Stimulated activated CD4-positive, alpha-beta T cell treated with anti-CD3 and anti-CD28 coated beads, TNF-alpha, amount 100 ng/mL, for 48 hours (primary cell): ENCODE data around the gene TRABD2B.
"Not testable (repeated sequence)": the region's sequence is repeated elsewhere in the genome, so short reads cannot be mapped to it uniquely, and the experiment has no call there.

ENCODE experiments used
- DNase-seq, 3 donors: peaks; one replicate each; pipeline ENCODE4 v3.0.0-alpha.2; 2020; ENCODE audit warnings: low read depth in 3 of 3

The TRABD2B gene

DNA sequence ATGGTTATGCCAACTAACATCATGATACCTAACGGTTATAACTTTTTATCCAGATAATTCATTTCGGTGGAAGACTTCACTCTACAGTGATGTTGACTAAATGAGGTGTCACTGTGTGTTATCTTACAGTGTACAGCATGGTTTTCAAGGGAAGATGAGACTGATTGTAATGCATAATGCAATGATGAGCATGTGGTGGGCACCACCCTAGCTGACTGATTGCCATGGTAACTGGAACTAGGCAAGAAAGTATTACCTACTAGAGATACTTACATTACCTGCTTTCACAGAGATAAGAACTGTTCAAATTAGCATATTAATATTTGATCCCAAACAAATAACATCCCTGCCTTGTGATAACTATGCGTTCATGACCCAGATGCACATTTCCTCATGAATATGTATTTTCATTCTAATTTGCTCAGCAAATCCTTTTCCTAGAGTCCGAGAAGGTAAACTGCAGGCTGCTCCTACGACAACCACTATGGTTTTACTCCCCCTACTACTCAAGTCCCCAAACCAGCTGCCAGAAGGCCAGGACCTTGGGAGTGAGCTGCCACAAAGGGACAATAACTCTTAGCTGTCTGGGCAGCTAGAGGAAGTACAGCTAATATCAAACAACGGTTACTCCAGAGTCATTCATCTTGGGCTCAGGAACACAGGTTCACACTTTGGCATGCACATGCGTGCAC lies 29.2 kb downstream of the TRABD2B start:
- DNase-seq, result no peak

DNA sequence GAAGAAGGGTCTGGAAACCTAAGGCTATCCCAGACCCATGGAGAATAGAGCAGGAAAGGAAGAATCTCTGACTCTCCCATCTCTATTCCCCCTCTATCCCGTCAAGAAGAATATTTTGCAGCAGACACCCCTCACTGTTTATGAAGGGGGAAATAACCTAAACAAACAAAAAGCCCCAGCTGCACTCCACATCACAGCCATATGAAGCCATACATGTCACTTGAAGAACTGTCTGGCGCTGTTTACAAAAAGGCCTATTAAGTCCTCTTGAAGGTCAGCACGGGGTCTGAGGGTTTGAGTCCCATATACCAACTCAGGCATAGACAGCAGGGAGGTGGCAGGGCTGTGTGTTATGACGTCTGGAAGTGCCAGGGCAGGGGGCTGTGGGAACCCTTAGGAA lies 31.4 kb downstream of the TRABD2B start:
- DNase-seq, result no peak

DNA sequence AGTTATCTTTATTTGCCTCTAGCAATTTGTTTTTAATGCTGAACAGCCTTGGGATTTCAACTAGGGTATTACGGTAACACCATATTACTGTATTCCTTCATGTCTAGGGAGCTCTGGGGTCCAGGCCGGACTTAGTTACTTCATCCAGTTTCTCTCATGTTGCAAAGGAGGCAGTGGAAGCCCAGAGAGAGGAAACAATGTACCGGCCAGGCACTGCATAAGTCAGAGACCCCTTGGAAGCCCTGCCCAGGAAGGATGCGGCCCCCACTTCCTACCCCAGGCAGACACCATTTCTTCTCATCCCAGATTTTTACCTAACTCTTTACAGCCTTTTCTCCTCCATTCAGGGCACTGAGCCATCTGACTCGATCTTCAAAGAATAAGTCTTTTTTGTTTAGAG lies 32.5 kb downstream of the TRABD2B start:
- DNase-seq, result no peak

DNA sequence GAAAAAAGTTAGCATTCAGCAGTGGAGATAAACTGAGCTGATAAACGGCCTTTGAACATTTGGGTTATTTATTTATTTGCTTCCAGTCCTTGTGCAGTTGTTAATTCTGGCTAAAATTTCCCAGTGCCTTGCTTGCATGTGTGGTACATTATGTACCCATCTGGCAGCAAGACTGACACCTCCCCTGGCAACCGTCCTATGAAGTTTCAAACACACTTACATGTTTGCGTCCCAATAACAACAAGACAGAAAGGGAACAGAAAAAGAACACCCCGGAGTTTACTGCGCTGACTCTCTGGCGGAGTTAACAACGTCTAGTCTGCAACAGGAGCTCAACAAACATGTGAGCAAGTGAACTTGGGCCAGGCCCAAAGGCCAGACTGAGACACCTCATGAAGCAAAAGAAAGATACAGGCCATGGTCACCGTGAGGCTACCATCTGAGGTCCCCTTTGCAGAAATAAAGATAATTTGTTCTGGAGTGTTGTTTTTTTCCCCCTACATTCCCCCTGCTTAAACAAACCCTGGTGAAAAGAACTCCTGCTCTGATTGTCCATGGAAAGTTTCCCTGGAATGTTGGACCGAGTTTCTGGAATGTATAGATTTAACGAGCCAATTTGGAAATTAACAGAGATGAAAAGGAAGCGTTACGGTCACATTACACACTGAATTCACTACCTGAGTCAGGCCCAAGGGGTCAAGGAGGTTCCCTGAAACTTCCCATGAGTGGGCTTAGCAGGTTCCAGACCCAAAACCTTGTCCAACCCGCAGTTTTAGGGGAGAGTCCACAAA lies 33.4 kb downstream of the TRABD2B start:
- DNase-seq, result no peak

DNA sequence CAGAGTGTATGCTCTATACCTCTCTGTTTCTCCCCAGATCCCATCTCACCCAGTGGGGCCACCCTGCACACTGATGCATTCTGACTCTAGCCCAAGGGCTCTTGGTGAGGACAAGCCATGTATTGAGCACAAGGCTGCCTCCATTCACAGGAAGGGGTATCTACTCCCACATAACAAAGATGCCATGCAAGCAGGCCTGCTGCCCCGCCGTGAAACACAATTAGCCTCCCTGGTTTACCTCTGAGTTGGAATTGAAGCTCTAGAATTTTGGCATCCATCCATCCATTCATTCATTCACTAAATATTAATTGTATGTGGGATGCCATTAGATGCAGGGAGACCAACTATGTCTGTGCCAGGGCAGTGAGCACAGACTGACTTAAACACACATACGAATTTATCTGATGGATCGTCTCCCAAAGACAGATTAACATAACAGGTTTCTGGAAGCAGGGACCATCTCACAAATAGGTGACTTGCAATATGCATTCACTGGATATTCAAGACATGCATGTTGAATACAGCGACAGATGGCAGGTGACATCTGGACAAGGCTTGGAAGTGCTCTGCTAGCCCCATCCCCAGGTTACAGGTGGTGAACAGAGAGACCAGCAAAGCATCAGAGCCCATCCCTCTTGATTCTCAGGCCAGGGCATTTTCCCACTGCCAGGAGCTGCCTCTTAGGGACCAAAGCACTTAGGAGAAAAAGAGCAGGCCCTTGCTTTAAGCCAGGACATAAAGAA lies 34.3 kb downstream of the TRABD2B start:
- DNase-seq, result no peak

DNA sequence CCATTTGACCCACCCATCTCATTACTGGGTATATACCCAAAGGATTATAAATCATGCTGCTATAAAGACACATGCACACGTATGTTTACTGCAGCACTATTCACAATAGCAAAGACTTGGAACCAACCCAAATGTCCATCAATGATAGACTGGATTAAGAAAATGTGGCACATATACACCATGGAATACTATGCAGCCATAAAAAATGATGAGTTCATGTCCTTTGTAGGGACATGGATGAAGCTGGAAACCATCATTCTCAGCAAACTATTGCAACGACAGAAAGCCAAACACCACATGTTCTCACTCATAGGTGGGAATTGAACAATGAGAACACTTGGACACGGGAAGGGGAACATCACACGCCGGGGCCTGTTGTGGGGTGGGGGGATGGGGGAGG lies 35.4 kb downstream of the TRABD2B start:
- DNase-seq, result not testable (repeated sequence)

DNA sequence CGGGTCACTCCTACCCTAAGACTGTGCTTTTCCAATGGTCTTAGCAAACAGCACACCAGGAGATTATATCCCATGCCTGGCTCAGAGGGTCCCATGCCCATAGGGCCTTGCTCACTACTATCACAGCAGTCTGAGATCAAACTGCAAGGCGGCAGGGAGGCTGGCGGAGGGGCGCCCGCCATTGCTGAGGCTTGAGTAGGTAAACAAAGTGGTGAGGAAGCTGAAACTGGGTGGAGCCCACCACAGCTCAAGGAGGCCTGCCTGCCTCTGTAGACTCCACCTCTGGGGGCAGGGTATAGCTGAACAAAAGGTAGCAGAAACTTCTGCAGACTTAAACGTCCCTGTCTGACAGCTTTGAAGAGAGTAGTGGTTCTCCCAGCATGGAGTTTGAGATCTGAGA lies 40.7 kb downstream of the TRABD2B start:
- not testable (repeated sequence) for DNase-seq

DNA sequence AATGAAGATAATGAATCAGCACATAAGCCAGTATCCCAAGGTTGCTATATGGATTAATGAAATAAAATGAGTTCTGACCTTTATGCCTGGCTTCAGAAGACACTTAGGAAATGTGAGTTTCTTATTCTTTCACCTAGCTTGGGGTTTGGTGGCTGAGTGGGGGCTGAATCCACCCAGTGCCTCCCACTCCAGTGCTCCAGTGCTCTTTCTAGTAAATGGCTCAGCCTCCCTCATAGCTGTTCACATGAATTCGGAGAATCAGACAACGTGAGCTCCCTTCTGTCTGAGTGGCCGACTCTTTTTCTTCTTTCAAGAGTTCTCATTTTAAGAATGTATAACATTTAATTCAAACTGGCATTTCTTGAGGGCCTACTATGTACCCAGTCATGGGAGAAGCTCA lies 43.5 kb downstream of the TRABD2B start:
- DNase-seq, result no peak

DNA sequence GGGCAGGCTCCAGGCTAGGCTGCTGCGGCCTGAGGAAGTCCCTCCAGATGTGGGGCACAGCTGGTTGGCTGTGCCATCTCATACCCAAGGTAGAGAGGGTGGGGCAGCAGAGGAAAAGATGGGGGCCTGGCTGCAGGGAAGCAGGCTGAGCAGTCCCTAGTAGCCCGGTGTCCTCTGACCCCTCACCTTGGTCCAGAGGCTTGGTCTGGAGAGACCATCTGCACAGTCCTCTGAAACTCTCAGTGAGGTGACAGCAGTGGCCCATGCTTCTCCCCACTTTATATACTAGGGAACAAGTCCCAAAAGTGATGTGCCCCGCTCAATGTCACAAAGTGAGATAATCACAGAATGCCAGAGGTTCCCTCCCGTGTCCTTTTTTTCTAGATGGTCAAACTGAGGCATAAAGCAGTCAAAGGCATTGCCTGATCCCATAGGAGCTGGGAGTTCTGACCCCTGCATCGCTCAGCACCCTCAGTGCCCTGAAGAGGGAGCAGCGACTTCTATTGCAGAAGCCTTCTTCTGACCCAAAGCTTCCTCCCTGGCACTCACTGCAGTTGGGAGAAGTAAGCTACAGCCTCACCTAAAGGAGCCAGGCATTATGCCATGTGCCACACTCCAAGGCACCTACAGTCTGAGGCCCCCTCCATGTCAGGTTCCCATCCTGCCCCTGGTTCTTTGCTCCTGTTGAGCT lies 45.5 kb downstream of the TRABD2B start:
- no peak for DNase-seq

DNA sequence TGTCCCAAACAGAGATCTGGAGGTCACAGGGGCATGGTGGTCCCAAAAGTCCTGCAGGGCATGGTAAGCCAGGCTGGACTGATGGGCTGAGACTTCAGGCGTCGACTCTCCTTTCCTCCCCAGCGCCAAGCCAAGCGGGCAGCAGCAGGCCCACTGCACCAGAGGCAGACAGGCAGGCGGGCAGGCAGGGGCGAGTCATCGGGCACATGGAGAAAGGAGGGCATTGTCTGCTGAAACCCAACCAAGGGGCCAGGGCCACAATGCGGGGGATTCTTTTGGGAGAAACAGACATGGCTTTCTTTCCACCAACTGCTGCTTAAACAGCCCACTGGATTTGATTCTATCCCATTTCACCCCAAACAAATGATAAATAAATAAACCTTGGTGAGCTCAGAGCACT lies 46.2 kb downstream of the TRABD2B start:
- no peak for DNase-seq

DNA sequence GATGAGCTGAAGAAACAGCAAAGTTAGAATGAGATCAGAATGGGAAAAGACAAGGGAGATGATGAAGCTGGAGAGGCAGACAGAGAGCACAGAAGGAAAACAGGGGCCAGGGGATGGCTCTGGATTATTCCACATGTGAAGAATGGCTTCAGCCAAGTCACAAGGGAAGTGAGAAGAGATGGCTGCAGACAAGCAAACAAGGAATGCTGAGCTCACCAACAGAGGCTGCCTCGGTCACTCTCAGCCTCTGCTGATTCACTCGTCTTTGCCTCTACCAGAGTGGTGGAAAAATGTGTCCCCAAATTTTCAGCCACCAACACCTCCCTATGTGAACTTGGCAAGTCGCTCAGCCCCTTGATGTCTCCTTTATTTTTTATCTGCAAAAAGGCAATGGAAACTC lies 46.7 kb downstream of the TRABD2B start:
- no peak for DNase-seq

DNA sequence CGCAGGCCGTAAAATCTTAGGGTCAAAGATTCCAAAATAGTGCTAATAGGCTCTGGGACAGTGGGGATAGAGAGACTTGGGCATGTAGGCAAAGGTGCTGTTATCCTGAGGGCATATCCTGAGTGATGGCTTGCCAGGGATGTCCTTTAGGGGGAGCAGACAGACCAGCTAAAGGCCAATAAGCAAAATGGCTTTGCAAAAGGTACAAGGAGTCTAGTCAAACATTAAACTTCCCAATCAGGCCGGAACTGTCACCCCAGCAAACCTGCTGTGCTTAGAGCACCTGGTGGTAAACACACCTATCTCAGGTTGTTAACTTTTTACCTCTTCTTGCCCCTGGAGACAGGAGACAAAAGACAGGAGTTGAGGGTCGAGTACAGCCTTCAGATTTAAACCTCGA lies 49.1 kb downstream of the TRABD2B start:
- no peak for DNase-seq

DNA sequence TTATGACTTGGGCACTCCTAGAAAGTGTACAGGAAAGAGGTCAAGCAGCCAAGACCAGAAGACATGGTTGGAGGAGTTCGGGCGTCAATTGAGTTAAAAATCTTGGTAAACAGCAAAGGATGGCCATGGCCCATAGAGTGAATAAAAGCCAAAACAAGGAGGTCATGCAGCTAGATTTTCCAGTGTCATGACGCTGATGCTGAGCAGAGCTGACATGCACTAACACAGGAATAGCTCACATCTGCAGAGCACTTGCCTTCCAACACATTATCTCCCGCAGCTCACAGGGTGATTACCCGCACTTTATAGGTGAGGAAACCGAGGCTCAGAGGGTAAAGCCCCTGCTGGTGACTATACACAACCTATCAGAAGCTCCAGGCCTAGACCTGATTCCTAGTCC lies 49.7 kb downstream of the TRABD2B start:
- no peak for DNase-seq

DNA sequence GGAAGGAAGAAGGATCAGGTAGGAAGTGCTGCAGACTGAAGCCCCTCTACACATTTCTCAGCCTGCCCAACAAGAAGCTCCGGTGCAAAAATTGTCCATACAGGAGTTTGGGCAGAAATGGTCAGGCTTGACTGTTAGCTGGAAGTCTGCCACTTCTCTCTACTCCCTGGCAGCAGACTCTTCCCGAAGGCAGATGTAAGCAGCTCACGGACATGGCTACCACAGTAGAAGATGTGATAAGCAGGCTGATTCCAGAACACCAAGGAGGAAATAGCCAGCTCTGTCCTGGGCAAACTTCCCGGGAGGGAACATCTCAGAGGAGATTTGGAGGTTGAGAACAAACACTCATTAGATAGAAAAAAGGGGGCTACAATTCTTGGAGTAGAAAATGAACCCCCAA lies 52.6 kb downstream of the TRABD2B start:
- no peak for DNase-seq

DNA sequence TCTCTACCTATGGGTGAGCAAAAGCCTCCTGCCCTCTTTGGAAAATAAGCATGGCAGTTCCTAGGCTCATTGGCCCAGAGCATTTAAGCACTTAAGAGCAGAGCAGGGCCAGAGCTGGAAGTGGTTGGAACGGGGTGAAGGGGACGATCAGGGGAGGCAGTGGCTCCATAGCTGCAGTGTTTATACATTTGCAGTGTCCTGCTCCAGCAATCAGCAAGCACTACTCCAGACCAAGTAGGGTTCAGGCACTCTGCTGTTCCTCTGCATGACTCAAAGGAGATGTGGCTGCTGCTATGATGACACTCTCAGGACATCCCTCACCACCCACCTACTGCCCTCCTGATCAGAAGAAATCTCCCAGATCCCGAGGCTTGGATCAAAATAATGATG lies 55.0 kb downstream of the TRABD2B start:
- DNase-seq, result no peak

DNA sequence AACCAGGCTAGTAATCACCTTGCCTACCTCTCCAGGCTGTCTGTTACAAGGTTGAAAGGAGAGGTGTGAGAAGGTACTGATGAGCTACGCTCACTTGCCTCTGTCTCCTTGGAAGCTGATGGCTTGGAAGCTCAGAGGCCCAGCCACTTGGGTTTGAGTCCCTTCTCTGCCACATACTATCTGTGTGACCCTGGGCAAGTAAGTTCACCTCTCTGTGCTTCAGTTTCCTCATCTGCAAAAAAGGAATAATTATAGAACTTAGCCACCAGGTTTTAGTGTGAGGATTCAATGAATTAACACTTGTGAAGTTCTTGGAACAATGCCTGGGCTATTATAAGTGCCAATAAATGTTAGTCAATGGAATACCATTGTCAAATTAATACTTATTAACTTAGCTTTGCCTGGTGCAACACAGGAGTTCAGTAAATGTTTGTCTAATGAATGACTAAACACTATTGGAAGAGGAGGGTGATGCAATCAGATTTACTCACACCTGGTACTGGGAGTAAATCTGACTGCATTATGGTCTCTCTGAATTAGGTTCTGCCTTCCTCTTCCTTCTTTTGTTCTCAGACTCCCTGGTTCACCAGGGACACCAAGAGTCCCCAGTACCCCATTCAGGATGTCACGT lies 55.5 kb downstream of the TRABD2B start:
- DNase-seq, result no peak

DNA sequence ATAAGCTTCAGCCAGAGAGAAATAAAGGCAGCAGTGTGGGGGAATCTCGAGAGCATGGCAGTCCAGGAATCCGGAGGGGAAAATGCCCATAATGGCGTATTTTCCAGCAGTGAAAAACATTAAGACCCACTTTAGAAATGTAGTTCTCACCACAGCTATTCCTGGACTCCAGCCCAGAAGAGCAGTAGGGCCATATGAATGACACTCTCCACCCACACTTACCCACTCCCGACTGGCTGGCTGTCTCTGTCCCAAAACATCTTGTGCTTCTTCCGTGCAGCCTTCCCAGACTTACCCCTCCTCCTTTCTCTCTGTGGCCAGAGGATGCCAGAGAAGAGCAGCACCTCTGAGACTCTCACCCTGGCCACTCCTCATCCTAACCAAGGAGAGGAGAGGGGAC lies 56.4 kb downstream of the TRABD2B start:
- no peak for DNase-seq

DNA sequence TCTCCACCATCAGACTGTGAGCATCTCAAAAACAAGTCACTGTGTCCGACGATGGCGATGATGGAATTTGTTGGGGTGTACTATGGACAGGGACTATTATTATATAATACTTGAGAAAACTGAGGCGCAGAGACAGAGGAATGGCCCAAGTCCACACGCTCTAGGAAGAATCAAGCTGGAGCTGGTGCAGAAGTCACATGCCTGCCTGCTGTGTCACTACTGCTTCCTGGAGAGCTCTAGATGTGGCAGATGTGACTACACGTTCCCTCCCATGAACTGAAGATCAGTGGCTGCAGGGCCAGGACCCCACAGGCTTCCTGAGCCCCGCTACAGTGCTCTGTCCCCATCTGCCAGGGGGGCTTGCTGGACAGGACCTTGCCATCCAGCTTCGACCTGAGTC lies 56.9 kb downstream of the TRABD2B start:
- no peak for DNase-seq

DNA sequence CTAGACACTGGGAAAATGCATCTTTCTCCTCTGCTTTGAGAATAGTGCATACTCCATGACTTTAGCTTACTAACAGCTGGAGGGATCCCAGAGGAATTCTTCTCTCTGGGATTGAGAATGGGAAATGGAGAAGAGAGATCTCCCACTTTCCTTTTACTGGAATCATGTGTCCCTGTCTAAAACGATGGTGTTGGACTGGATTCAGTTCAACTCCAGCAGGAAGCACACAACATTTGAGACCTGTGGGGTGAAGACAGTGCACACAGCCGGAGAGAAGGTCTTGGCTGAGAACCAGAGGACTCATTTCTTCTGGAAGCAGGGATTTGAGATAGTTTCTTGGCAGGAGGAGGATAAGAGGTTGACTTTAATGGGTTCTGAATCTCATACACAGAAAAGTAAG lies 58.7 kb downstream of the TRABD2B start:
- no peak for DNase-seq

DNA sequence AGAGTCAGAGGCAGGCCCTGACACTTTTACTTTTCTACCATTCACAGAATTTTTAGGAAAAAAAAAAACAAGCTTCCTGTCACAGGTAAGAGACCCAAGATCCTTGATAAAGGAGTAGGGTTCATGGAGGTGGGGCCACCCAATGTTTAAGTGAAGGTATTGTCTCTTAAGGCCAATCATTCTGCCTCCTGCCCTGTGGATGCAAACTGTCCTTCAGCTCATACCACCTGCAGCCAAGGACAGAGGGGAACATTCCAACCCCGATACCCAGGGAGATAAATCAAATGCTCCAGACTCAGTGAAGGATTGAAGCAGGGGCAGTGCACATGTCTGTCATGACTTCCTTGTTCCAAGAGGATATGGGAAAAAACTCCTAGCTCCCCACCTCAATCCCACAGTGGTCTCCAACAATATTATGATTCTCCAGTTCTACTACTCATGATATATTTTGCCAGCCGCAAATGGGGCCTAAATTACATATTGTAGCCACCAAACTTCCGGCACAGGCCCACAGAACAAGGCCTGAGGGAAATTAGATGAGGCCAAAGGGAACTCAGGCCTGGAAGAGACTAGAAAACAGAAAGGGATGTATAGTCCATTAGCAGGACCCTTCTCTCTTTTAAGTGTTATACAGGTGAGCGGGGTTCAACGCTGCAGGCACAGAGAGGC lies 59.5 kb downstream of the TRABD2B start:
- no peak for DNase-seq

DNA sequence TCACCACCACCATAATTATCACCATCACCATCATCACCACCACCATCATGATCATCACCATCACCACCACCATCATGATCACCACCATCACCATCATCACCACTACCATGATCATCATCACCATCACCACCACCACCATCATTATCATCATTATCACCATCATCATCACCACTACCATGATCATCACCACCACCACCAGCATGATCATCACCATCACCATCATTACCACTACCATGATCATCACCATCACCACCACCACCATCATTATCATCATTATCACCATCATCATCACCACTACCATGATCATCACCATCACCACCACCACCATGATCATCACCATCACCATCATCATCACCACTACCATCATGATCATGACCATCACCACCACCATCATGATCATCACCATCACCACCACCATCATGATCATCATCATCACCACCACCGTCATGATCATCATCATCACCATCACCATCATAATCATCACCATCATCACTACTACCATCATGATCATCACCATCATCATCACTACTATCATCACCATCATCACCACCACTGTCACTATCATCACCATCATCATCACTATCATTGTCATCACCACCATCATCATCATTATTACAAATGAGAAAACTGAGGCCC lies 60.2 kb downstream of the TRABD2B start:
- no peak for DNase-seq
